22Rv1 (cell line): Measurements from ENCODE around the gene OR1D2.

ENCODE experiments used
- ZFX ChIP-seq: fragments of 450-650 bp; IDR thresholded peaks from 2 replicates; pipeline ENCODE4 v1.6.1; 2017; ENCODE audit warnings: antibody characterized with exemption, borderline replicate concordance
- TF ChIP-seq, protein P1 (sequence below): fragments of 450-650 bp; IDR thresholded peaks from 2 replicates; pipeline ENCODE4 v1.5.1; 2017; ENCODE audit warnings: mild to moderate bottlenecking

GRCh38 chr17:3046753-3047152, 57.5 kb downstream of the OR1D2 start:
- TF ChIP-seq, protein P1, sequence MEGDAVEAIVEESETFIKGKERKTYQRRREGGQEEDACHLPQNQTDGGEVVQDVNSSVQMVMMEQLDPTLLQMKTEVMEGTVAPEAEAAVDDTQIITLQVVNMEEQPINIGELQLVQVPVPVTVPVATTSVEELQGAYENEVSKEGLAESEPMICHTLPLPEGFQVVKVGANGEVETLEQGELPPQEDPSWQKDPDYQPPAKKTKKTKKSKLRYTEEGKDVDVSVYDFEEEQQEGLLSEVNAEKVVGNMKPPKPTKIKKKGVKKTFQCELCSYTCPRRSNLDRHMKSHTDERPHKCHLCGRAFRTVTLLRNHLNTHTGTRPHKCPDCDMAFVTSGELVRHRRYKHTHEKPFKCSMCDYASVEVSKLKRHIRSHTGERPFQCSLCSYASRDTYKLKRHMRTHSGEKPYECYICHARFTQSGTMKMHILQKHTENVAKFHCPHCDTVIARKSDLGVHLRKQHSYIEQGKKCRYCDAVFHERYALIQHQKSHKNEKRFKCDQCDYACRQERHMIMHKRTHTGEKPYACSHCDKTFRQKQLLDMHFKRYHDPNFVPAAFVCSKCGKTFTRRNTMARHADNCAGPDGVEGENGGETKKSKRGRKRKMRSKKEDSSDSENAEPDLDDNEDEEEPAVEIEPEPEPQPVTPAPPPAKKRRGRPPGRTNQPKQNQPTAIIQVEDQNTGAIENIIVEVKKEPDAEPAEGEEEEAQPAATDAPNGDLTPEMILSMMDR, result no peak
- TF ChIP-seq ZFX, result no peak
